ENCODE data around the gene GALNT2.

DNA sequence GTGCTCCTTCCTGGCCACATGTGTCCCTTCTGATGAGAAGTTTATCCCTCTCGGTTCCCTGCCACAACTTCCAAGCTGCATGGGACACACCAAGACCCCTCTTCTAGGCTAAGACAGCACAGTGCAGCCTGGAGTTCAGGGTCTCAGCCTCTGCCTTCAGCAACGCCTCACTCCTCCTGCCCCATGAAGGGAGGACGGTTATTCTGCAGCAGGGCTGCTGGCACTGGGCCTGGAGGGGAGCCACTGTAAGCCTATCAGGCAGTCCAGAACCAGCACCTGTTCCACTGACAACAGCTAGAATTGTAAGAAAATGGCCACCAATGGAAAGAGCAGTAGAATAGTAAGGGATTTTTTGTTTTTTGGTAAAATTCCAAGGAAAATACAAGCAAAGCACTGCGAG is 72.3 kb downstream of the GALNT2 start:
- no peak for TF ChIP-seq SUZ12 (IDR thresholded peaks at IDR 0.05; ENCODE audit: extremely low read depth, insufficient read depth, insufficient read length)
- no peak for TF ChIP-seq YY1 (IDR thresholded peaks at IDR 0.05; ENCODE audit: insufficient read depth, insufficient read length)
